Islet precursor cell (in vitro differentiated cells): ENCODE measurements around the gene ACAA1.
A peak's percentile ranks its signal among the peaks of the same experiment; 100 is the strongest.

ENCODE experiments used
- DNase-seq: peaks from one replicate; pipeline ENCODE4 v3.0.0-alpha.2; 2018

ACAA1 gene

DNA sequence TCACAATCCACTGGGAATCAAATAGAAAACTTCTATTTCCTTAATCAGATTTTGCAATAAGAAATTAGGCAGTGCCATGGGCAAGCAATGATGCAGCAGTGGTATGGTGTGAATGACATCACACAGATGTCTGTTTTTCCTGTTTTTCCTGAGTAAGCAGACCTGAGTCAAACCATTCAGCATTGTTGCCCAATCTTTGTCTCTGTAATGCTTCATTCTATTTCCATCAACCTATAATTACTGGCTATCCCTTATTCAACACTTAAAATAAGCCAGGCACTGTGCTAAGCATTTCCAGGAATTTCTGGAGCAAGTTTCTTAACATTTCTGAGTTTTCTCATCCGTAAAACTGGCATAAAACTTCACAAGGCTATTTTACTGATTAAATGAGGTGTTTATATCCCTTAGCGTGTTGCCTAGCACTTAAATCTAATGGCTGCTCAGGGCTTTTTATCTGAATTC lies 17.1 kb upstream of the ACAA1 start:
- peak; percentile 54 for DNase-seq

DNA sequence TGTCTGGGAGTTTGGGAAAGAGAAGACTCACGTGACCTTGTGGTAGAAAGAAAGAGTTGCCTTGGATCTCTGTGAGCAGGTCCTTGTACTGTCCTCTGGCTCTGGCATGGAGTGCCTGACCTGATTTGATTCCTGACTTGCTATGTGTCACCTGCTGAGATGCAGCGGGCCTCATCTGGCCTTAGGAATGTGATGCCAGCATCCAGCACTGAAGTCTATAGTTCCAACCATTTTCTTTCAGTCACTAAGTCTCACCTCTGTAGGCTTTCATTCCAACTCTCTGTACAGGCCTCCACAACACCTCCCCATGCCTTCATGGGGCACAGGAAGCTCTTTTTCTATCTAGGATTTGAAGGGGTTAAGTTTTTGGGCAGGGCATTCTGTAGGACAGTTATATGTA lies 16.3 kb upstream of the ACAA1 start:
- peak; percentile 43 for DNase-seq

DNA sequence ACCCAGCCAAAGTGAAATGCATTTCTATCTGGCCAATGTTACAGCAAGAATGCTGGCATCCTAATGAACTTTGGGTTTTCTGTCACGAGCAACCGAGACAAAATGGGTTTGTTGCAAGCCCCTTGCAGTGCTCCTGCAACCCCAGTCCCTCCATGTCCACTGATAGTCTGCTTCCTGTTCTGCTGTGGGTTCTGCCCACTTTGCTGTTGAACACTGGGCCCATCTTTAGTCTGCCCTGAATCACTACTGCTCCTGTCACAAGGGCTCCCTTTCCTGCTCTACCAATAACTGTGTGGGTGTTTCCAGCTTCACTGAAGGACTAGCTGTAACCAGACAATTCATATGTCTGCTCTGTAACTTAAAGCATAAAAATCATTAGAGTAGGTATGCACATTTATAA lies 15.7 kb upstream of the ACAA1 start:
- DNase-seq = peak; percentile 29

DNA sequence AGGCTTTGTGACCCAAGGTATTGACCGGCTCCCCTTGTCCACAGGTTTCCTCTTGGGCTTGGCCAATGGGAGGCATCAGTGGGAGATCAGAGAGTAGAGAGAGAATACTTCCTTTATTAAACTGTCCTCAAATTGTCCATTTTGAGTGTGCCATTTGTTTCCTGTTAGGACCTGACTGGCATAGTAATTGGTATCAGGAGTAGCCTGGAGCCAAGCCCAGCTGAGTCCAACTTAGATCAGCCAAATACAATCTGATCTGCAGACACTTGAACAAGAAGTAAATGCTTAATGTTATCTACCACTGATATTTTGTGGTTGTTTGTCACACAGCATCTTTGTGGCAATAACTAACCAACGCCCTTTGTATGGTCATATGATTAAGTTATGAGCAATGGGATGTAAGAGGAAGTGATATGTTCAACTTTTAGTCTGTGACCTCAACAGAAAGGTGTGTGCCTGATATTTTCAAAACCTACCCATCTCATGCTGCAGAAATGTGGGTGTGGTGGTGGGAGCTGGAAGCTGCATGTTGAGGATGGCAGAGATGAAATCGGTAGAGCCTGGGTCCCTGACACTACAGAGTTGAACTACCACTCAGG lies 14.8 kb upstream of the ACAA1 start:
- peak; percentile 19 for DNase-seq

DNA sequence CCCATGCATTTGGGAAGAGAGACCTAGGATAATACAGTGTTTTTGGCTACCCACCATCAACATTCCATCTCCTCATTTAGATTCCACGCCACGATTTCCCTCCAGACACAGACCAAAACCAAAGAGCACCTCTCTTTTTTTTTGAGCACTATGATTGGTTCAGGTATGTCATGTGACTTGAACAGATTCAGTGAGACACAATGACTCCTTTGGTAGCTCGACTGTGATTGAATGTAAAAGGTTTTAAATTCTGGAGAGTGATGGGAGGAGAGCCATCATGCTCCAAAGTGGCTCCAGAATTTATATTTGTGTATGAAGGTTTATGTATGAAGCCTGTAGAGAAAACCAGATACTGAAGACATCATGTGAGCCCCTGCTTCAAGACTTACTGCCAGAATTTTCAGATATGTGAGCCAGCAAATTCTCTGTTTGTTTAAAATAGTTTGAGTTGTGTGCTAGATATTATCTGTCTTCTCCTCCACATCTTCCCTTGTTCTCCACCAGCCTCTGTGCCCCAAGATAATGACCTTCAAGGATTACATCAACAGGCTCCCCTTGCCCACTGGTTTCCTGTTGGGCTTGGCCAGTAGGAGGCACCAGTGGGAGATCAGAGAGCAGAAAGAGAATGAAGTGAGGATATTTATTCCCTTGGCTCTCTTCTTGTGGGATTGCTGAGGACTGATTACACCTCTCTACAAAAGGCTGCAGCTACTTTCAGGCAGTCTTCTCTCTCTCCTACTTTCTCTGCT lies 14.0 kb upstream of the ACAA1 start:
- peak; percentile 26 for DNase-seq

DNA sequence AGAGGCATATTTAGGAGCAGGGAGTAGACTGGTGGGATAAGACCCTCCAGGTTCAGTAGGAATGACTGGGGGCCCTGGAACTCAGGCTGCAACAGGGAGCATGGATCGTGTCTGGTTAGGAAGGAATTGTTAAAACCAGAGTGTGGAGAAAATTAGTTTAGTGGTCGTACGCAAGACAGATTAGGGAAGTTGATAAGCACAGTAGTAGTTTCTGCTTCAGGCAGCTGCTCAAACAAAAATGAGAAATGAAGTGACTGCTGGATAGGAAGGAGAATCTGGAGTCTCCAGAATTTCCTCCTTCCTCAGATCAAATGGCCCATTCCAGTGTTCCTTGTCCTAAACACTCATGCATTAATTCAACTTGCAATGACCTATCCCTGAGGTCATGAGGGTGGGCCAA lies 12.8 kb upstream of the ACAA1 start:
- peak; percentile 40 for DNase-seq

DNA sequence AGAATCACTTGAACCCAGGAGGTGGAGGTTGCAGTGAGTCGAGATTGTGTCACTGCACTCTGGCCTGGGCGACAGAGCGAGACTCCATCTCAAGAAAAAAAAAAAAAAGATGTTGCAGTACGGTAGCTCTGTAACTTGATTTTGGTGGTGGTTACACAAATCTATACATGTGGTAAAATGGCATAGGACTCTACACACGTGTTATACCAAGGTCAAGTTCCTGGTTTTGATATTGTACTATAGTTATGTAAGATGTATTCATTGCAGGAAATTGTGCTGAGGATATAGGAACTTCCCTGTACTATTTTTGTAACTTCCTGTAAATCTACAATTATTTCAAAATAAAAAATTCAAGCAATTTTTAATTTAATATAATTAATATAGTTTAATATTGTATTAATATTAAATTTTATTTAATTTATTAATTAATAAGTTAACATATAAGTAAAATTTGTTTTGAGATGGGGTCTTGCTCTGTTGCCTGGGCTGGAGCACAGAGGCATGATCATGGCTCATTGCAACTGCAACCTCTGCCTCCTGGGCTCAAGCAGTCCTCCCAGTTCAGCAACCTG lies 11.5 kb upstream of the ACAA1 start:
- DNase-seq = peak; percentile 22

DNA sequence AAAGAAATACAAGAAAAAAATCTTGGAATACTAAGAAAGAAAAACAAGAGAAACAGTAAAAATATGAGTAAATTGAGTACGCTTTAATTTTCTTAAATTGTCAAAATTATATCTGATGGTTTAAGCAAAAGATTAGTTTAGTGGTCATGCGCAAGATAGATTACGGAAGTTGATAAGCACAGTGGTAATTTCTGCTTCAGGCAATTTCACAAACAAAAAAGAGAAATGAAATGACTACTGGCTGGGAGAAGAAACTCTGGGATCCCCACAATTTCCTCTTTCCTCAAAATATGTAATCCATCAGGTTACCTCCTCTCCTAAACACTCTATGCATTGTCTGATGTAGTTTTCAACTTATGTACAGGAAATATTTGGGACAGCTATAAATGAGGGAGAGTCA lies 10.5 kb upstream of the ACAA1 start:
- no peak for DNase-seq

DNA sequence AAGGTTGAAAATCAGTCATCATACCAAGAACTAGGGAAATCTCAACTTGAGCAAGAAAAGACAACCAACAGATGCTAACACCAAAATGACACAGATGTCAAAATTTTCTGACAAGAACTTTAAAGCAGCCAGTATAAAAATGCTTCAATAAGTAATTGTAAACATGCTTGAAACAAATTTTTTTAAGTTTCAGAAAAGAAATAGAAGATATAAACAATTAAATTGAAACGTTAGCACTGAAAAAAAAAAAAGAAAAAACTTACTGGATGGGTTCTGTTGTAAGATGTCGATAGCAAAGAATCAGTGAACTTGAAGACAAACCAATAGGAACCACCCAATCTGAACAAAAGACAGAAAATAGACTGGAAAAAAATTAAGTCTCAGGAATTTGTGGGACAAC lies 9.6 kb upstream of the ACAA1 start:
- no peak for DNase-seq

DNA sequence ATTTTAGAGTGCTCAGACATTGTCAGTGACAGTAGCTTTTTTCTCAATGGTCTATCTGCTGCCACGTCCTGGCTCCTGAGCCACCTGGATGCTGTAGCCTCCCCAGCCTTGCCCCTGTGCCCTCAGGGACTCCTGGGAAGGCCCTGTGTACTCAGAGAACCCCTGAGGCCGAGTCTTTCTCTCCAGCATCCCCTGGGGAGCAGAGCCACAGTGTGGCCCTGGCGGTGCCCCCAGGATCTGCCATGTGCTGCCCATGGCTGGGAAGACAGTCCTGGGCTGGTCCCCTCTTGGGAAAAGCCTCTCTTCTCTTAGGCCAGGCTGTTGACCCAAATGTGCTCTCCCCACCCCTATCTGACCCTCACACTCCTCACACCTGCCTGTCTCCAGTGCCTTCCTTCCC lies 6.6 kb upstream of the ACAA1 start:
- peak; percentile 46 for DNase-seq

DNA sequence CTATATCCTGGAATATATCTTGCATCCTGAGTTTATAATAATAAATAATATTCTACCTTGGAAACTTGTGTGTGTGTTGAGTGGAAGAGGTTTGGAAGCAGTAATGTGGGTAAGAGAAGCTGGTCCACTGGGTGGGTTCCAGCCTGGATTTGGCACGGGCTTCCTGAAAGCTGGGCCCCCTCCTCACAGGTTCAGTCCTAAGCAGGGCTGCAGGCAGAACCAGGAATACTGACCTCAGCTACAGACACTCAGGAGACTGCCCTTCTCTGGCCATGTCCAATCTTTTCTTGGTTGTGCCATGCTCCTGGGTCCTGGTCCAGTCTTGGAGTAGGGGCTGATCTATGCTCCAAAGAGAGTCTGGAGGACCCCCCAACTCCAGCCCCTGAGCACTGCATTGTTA lies 6.0 kb upstream of the ACAA1 start:
- DNase-seq = peak; percentile 33

DNA sequence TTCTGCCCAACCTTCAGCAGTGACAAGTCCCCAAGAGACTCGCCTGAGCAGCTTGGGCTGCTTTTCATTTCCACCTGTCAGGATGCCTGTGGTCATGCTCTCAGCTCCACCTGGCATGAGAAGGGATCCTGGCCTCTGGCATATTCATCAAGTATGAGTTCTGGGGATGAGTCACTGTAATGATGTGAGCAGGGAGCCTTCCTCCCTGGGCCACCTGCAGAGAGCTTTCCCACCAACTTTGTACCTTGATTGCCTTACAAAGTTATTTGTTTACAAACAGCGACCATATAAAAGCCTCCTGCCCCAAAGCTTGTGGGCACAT lies 5.0 kb upstream of the ACAA1 start:
- peak; percentile 67 for DNase-seq

DNA sequence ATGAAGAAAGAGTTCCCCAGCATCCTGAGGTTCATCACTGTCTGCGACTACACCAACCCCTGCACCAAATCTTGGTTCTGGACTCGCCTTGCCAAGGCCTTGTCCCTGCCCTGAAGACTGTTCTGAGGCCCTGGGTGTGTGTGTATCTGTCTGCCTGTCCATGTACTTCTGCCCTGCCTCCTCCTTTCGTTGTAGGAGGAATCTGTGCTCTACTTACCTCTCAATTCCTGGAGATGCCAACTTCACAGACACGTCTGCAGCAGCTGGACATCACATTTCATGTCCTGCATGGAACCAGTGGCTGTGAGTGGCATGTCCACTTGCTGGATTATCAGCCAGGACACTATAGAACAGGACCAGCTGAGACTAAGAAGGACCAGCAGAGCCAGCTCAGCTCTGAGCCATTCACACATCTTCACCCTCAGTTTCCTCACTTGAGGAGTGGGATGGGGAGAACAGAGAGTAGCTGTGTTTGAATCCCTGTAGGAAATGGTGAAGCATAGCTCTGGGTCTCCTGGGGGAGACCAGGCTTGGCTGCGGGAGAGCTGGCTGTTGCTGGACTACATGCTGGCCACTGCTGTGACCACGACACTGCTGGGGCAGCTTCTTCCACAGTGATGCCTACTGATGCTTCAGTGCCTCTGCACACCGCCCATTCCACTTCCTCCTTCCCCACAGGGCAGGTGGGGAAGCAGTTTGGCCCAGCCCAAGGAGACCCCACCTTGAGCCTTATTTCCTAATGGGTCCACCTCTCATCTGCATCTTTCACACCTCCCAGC lies 4.4 kb upstream of the ACAA1 start:
- peak; percentile 29 for DNase-seq

DNA sequence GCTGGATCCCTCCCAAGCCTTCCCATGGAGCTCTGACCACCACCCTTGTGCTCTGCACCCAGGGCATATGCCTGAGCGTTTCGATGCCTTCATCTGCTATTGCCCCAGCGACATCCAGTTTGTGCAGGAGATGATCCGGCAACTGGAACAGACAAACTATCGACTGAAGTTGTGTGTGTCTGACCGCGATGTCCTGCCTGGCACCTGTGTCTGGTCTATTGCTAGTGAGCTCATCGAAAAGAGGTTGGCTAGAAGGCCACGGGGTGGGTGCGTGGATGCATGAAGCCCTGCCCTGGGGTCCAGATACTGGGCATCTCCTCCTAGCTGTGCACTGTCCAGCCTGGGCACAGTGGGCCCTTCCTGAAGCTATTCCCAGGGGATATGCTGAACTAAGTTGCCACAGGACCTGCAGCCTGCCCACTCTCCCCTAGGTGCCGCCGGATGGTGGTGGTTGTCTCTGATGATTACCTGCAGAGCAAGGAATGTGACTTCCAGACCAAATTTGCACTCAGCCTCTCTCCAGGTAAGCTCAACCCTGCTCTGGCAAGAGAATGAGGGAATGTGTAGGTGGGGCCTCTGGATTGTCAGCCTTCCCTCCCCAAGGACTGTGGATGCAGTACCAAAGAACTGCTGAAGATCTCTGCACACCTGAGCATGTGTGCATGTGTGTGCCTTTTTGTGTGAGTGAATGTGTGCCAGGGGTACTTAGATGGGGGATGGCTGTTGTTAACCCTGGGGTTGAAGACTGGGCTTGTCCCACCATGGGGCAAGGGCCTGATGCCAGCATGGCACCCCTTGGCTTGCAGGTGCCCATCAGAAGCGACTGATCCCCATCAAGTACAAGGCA lies 3.6 kb upstream of the ACAA1 start:
- peak; percentile 59 for DNase-seq

DNA sequence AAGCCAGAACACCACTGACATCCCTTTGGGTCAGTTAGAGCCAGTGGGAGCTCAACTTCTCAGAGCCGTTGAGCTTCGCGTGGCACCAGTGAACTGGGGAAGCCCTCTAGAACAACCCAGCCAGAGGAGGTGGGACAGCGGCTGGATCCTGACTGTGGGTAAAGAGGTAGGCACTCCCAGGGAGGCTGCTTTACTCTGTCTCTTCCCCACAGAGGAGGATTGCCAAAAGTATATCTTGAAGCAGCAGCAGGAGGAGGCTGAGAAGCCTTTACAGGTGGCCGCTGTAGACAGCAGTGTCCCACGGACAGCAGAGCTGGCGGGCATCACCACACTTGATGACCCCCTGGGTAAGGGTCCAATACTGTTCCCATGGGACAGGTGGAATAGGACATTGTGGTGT lies 2.7 kb upstream of the ACAA1 start:
- peak; percentile 42 for DNase-seq

DNA sequence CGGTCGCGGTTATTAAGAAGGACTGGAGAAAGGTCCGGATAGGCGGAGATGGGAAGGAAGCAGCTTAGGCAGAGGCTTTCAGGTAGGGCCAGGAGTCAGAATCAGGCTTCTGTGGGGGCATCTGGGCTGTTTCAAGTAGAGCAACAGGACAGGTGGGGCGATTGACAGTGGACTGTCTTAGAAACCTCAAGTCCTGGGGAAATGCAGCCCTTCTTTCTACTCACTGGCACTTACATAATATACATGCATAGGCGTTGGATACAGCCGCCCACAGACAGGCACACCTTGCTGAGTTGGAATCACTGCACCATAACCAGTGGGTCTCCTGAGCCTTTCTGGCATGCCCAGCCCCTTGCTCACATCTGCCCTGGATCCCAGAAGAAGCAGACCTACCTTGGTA lies 2.3 kb upstream of the ACAA1 start:
- DNase-seq = no peak

DNA sequence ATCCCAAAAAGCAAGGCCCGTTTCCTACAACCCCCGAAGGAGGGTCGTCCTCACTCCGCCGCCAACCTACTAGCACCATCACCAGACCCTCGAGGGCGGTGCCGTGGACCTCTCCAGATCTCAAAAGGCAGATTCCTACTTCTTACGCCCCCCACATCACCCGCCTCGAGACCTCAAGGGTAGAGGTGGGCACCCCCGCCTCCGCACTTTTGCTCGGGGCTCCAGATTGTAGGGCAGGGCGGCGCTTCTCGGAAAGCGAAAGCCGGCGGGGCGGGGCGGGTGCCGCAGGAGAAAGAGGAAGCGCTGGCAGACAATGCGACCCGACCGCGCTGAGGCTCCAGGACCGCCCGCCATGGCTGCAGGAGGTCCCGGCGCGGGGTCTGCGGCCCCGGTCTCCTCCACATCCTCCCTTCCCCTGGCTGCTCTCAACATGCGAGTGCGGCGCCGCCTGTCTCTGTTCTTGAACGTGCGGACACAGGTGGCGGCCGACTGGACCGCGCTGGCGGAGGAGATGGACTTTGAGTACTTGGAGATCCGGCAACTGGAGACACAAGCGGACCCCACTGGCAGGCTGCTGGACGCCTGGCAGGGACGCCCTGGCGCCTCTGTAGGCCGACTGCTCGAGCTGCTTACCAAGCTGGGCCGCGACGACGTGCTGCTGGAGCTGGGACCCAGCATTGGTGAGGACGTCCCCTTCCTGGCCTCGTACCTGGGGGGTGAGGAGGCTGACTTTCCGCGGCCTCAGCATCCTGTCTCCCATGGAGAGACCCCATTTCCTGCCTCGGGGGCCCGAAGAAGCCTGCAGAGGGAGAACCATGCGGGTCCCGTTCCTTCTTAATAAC lies 1.6 kb upstream of the ACAA1 start, which contains the start of gene MYD88:
TSS of gene MYD88 (plus strand) at position 313 of the 842 bp plus-strand sequence. CDS start at position 353, 40 bp downstream.
- DNase-seq = peak; percentile 86

DNA sequence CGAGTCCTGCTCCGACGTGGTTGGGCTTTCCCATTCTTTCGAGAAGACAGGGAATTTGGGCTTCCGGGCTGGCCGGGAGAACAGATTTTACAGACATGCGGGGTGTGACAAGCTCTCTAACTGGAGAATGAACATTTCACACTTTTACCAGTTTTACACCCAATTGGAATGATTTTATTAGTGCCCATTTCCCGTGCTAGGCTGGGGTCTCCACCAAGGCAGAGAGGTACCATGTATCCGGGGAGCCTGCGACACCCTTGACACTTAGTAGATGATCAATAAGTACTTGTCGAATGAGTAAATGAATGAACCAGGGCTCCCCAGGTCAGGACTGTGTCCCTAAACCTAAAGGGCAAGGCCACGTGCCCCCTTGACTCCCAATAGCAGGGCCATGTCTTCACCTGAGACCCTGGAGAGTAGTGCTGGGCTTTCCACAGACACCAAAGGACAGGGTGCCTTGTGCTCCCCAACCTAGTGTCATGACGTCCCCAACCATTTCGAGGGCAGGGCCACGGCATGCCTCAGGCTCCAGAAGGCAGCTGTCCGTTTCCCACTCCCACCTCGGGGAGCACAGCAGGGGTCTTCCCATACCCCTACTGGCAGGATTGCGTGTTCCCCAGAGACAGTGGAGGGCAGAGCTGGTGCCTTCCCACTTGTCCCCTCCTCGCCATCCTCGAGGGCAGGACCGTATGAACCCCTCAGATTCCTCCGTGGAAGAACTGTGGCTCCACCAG lies 855 bp upstream of the ACAA1 start:
- DNase-seq = no peak

DNA sequence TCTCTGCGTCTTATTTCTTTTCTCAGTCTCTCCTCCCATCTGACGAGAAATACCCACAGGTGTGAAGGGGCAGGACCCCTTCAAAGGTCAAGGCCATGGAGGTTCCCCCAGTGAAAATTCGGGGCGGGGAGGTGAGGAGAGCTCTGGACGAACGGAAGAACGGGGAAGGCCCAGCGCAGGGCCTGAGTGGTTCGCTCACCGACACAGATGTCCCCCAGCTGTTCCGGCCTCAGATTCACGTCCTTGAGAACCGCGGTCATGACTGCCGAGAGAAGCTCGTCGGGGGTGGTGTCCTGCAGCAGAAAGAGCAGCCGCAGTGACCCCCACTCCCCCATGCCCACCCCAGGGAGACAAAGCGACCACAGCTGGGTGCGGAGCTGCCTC lies 542 bp downstream of the ACAA1 start:
- DNase-seq = peak; percentile 67

DNA sequence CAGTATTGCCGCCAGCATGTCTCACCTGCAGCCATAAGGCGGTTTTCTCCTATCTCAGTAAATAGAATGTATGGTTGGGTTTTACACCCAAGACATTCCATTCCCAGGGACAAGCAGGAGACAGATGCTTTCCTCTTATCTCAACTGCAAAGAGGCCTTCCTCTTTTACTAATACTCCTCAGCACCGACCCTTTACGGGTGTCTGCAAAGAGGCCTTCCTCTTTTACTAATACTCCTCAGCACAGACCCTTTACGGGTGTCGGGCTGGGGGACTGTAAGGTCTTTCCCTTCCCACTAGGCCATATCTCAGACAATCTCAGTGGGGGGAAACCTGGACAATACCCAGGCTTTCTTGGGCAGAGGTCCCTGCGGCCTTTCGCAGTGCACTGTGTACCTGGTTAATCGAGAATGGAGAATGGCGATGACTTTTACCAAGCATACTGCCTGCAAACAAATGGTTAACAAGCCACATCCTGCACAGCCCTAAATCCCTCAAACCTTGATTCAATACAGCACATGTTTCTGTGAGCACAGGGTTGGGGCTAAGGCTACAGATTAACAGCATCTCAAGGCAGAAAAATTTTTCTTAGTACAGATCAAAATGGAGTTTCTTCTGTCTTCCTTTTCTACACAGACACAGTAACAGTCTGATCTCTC lies 1.2 kb downstream of the ACAA1 start:
- DNase-seq = peak; percentile 43
